GM18520 (cell line): ENCODE measurements around the gene HSPA14.
A peak's percentile ranks its signal among the peaks of the same experiment; 100 is the strongest.
"Not testable (repeated sequence)": the region's sequence is repeated elsewhere in the genome, so short reads cannot be mapped to it uniquely, and the experiment has no call there.

ENCODE experiments used
- ATAC-seq: cut with Tn5 transposase; IDR thresholded peaks from one replicate; pipeline ENCODE4 v1.9.1; 2021; ENCODE audit not compliant: unreplicated experiment

Gene HSPA14, protein sequence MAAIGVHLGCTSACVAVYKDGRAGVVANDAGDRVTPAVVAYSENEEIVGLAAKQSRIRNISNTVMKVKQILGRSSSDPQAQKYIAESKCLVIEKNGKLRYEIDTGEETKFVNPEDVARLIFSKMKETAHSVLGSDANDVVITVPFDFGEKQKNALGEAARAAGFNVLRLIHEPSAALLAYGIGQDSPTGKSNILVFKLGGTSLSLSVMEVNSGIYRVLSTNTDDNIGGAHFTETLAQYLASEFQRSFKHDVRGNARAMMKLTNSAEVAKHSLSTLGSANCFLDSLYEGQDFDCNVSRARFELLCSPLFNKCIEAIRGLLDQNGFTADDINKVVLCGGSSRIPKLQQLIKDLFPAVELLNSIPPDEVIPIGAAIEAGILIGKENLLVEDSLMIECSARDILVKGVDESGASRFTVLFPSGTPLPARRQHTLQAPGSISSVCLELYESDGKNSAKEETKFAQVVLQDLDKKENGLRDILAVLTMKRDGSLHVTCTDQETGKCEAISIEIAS

DNA sequence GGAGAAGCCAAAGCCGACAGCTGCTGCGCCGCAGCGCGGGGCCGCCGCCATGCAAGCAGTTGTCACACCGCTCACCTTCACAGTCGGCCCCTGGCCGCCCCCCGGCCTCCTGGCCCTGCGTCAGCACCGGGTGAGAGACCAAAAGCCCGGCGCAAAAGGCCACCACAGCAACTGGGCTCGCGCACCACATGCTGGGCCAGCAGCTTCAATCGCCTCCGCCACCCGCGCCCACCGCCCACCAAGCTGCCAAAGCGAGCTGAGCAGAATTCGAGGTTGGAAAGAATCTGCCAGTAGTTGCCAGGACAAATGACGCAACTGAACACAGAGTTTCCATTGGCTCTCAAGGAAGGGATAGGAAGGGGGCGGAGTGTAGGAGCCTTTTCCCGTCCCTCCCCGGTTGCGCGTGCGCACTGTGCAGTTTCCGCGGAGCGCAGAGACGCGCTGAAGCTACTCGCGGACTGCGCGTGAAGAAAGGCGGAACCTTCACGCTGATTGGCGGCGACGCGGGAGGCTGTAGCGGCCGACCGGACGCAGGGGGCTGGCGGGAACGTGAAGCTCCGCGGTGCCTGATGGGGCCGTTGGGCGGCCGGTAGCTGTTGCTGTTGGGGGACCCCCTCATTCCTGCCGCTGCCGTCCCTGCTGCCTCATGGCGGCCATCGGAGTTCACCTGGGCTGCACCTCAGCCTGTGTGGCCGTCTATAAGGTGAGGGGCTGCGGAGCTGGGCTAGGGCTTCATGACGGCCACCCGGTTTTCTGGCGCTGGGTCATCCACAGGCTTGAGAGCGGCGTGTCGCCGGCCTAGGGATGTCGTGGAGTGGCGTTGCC lies at the start of gene HSPA14, which contains the start of the genes CDNF and MSANTD7:
HSPA14 (plus strand) TSS at position 550 of the 825 bp plus-strand sequence; CDS start at position 647, 97 bp downstream.
CDNF (minus strand) TSS at position 281 of the 825 bp plus-strand sequence; CDS start at position 190, 91 bp downstream.
MSANTD7 (plus strand) TSS at position 550 of the 825 bp plus-strand sequence. CDS start 3,979 bp downstream, outside the sequence.
- ATAC-seq, result peak; percentile 94

DNA sequence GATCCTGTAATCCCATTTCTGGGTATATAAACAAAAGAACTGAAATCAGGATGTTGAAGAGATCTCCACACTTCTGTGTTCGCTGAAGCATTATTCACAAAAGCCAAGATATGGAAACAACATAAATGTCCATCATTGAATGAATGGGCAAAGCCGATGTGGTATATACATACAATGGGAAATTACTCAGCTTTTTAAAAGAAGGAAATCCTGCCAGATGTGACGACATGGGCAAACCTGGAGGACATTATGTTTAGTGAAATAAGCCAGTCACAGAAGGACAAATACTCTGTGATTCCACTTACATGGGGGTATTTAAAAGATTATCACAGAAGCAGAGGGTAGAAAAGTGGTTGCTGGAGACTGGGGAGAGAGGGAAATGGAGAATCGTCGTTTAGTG lies 39.5 kb upstream of the HSPA14 start:
- ATAC-seq, result no peak

DNA sequence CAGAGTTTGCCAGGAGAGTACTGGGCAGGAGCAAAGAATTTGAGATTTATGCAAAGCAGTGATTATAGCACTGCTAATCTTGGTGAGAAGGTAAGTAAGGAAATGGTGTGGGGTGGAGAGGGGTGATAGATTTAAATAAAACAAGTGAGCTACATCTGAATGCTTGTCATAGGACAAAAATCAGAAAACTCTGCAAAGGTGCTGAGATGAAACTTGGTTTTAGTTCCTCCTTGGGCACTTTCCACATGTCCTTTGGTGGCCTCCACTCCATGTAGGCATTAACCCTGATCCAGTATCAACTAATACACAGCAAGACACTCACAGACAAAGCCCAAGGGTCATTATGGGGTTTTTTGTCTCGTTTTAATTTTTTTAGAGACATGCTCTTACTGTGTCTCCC lies 37.7 kb upstream of the HSPA14 start:
- ATAC-seq, result no peak

DNA sequence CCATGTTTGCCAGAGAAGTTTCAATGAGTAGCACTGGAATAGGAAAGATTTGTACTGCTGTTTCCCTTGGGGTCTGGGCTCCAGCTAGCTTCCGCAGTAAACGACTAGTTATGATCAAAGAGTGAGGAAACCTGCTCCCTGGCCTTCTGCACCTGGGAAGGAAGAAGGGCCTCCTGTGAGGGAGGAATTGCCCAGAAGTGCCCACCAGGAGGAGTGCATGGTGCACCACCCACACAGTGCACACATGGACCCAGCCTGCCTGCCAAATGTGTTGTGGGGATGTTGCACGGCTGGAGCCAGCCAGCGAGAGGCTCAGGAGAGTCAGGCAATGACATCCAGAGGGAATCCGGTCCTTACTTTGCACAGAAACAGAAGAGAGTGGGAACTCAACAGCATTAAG lies 36.4 kb upstream of the HSPA14 start:
- ATAC-seq, result no peak

DNA sequence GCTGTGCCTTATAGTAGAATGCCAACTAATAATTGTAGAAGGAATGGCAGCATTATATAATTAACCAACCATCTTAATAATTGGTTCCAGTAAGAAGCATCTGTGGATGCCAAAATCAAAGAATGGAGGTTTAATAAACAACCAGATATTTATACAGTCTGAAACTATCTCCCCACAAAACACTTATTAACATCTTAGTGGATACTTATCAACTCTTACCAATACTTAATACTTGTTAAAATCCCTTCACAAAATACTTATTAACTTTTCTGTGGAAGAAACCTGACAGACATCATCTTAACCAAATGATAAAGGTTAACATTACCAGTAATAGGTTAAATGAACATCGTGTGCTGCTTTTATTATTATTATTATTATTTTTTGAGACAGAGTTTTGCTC lies 34.3 kb upstream of the HSPA14 start:
- no peak for ATAC-seq

DNA sequence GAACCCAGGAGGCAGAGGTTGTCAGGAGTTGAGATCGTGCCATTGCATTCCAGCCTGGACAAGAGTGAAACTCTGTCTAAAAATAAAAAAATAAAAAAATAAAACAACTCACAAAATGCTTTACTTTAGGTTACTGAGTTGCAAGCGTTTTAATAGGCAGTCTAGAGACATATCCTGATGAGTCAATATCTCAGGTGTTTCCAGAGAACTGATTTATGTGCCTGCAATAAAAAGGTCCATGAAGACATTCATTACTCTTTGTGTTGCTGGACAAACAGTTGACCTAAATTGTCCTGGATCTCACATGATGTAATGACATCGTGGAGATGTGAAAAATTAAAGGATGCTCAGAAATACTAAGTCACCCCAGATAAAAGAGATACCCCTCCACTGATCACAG lies 31.8 kb upstream of the HSPA14 start:
- ATAC-seq, result no peak

DNA sequence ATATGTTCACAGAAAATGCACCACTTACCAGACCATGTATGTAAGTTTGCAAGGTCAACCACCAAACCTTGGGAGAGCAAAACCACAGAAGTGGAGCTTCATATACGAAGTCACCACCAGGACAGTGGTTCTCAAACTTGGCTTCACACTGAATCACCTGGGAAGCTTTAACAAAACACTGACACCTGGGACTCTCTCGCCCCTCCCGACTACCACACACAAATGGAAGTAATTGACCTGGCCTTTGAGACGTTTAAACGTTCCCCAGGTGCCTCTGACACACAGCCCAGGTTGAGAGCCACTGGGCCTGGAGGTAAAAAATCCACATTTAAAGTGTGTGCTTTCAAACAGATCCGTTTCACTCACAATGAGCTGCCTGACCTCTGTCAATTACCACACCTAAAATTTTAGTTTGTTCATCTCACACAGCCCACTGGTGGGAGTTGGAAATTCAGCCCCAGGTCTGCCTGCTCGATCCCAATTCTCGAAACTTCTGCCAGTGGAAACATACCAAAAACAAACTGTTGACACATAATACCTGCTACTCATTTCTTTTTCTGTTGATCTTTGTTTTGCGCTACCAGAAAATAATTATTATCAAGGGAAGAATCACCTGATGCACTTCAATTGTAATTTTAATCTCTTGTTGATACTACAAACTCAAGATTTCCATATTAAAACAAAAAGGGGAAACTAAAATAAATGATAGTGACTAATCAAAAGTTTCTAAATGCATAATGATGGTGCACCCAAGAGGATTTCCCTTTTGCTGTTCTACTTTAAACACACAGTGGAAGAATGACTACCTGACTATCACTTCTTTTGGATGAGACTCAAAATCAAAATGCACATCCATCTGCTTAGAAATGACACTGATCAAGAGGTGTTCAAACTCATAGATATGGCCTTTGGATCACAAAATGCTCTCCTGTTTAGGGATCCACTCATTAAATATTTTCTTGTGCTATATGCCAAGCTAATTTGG lies 26.8 kb upstream of the HSPA14 start:
- no peak for ATAC-seq

DNA sequence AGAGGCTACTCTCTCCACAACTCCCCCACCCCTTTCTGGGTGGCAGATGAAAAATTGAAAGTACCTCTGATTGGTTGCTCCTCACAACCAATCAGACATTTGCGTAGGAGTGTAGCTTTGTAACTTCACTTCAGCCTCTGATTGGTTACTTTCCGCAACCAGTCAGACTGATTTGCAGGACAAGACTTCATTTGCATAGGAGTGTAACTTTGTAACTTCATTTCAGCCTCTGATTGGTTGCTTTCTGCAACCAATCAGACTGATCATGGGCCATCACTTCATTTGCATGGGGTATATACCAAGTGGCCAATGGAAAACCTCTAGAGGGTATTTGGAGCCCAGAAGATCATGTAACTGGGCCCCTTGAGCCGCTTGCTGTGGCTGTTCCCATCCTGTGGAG lies 25.8 kb upstream of the HSPA14 start:
- no peak for ATAC-seq

DNA sequence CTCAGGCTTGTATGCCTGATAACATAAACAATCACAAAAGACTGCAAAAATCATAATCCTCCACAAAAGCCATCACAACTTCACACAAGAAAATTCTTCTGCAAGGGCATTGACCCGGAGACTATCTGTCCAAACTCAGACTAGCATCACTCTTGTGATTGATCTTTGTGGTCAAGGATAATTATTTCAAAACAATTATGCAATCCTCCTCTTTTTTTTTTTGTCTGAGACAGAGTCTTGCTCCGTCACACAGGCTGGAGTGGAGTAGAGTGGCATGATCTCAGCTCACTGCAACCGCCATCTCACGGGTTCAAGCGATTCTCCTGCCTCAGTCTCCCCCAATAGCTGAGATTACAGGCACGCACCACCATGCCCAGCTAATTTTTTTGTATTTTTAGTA lies 22.4 kb upstream of the HSPA14 start:
- ATAC-seq, result no peak

DNA sequence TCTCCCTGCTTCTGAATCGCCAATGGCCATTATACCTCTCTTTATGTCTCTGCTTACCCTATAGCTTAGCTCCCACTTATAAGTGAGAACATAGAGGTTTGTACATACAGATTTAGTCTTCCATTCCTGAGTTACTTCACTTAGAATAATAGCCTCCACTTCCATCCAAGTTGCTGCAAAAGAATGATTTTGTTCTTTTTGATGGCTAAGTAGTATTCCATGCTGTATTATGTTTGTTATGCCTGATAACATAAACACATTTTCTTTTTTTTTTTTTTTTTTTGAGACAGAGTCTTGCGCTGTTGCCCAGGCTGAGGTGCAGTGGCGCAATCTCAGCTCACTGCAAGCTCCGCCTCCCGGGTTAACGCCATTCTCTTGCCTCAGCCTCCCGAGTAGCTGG lies 21.4 kb upstream of the HSPA14 start:
- not testable (repeated sequence) for ATAC-seq

DNA sequence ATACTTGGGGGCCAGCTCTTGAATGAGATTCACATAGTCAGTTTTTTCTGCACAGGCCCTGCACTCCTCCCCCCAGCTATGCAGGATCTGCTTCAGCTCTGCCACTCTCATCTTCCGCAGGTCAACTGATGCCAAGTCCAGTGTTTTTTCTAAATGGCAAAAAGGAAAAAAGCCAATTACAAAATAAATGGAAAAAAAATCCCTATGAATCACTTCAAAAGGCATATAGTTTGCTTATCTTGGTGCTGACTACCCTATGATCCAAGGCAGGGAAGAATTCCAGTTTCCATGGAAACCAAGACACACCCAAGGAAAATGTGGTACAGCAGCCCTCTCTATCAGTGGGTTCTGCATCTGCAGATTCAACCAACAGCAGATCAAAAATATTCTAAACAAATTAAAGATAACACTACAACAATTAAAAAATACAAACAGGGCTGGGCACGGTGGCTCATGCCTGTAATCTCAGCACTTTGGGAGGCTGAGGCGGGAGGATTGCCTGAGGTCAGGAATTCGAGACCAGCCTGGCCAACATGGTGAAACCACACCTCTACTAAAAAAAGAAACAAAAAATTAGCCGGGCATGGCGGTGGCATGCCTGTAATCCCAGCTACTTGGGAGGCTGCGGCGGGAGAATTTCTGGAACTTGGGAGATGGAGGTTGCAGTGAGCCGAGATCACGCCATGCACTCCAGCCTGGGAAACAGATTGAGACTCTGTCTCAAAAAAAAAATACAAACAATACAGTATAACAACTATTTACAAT lies 17.9 kb upstream of the HSPA14 start:
- ATAC-seq, result no peak

DNA sequence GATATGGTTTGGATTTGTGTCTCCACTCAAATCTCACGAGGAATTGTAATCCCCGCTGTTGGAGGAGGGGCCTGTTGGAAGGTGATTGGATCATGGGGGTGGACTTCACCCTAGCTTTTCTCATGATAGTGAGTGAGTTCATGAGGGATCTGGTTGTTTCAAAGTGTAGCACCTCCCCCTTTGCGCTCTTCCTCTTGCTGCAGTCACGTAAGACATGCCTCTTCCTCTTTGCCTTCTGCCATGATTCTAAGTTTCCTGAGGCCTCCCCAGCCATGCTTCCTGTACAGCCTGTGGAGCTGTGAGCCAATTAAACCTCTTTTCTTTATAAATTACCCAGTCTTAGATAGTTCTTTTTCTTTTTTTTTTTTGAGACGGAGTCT lies 17.3 kb upstream of the HSPA14 start:
- ATAC-seq, result no peak

DNA sequence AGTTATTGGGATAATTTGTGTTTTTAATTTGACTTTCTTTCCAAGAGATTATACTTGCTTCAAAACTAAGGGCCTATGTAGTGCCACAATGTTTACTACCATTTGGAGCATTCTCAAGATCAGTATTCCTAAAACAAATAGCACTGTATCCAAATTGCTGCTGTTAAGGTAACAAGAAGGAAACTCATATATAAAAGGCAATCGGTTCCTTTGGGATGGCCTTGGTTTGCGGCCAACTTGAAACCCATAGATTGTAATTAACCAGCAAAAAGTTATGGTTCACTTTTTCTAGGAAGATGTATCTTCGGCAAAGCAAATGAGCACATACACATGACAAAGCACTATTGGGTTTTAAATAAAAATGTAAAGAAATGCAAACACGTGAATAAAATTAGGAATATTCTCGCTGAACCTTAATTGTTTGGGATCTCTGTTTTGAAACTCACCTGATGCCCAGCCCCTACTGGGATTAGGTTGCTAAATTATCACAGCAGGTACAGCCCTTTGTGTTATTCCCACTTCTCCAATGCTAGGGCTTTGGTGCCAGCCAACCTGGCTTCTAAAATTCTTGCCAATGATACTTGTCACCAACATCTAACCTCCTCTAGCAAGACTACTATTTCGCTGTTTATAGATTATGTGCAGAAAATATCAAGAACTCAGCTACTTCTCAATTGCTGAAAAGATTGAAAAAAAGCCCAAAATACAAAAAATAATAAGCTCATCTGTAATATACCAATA lies 16.3 kb upstream of the HSPA14 start:
- no peak for ATAC-seq

DNA sequence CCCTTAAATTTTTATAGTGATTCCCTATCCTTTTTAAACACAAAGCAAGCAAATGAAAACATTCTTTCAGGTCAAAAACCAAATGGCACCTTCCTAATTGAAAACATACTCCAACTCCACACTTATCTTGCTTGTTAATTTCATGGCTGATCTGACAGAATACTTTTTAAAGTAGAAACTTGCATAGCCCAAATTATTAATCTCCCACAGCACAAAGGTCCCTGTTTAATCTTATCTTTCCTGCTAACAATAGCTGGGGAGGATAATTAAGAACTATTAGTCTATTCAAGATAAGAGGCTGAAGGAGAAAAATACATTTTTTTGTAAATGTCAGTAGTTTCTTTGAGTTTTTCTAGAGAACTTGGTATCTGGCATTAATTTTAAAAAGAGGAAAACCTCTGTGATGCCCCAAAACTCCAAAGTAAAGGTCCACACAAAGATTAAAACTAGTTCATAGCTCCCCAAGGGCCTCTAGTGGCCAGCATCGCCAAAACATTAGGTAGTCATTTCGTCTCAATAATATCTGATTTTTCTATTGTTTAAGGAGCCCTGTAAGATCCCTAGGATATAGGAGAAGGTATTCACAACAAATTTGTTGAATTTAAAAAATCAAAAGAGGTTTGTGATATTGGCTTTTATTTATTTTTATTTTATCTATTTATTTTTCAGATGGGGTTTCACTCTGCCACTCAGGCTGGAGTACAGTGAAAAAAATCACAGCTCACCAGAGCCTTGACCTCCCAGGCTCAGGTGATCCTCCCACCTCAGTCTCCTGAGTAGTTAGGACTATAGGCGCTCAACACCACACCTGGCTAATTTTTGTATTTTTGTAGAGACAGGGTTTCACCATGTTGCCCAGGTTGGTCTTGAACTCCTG lies 15.0 kb upstream of the HSPA14 start:
- no peak for ATAC-seq

DNA sequence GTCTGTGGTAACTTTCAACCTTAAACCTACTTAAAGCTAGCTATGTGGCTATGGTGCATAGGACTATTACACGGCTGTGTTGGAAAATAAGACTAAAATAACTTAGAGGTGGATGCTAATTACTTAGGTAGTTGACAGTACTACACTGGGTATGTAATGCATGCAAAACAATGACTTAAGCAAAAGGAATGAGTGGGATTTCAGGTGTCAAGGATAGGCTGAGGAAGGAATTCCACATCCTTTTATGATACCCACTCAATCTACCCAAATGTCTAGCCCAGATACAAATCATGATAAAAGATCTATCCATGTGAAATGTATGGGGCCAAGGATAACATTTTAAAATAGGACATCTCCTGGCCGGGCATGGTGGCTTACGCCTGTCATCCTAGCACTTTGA lies 14.1 kb upstream of the HSPA14 start:
- no peak for ATAC-seq

DNA sequence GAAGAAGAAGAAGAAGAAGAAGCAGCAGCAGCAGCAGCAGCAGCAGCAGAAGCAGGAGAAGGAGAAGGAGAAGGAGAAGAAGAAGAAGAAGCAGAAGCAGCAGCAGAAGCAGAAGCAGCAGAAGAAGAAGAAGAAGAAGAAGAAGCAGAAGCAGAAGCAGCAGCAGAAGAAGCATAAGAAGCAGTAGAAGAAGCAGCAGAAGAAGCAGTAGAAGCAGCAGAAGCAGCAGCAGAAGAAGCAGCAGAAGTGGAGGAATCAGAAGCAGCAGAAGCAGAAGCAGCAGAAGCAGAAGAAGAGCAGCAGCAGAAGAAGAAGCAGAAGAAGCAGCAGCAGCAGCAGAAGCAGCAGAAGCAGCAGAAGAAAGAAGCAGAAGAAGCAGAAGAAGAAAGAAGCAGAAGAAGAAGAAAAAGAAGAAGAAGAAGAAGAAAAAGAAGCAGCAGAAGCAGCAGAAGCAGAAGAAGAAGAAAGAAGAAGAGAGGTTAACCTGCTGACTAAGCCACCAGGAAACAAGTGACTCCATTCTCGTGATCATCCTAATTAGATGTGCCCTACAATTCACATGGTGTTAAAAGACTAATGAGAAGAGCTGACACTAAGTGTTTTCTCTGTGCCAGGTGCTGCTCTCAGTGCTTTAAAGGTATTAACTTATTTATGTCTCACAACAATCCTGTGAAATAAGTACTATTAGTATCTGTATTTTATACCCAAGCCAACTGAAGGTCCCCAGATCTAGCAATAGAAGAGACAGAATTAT lies 11.9 kb upstream of the HSPA14 start:
- ATAC-seq, result no peak

DNA sequence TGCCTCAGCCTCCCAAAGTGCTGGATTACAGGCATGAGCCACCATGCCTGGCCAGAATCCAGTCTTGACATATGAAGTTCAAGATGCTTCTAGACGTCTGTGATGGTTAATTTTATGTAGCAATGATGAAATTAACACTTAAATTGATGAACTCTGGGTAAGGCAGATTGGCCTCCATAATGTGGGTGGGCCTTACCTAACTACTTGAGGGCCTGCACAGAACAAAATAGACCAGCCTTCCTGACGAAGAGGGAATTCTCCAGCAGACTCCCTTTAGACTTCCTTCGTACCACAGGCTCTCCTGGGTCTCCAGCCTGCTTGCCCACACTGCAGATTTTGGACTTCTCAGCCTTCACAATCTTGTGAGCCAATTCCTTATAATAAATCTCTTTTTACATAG lies 5.0 kb upstream of the HSPA14 start:
- ATAC-seq, result no peak
